ENCODE data around the gene CLRN3.

DNA sequence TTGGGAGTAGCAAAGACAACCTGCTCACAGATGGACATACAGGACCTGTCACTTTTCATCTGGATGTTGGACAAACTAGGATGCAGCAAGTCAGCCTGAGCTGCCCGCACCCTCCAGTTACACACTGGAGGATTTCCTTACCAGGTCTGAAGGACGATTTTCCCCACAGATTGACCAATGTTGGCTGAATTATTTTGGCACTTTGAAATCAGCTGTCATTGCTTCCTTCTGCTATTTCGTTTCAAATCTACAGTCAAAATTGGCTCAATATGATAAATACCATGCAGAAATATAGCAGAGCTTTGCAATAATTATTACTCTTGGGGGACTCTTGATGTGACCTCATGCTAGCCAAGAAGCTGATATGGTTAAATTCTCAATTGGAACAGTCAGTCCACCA, 2.5 kb downstream of the CLRN3 start:
- no peak for TF ChIP-seq POLR2A (IDR thresholded peaks at IDR 0.05)
- TF ChIP-seq, protein P1, sequence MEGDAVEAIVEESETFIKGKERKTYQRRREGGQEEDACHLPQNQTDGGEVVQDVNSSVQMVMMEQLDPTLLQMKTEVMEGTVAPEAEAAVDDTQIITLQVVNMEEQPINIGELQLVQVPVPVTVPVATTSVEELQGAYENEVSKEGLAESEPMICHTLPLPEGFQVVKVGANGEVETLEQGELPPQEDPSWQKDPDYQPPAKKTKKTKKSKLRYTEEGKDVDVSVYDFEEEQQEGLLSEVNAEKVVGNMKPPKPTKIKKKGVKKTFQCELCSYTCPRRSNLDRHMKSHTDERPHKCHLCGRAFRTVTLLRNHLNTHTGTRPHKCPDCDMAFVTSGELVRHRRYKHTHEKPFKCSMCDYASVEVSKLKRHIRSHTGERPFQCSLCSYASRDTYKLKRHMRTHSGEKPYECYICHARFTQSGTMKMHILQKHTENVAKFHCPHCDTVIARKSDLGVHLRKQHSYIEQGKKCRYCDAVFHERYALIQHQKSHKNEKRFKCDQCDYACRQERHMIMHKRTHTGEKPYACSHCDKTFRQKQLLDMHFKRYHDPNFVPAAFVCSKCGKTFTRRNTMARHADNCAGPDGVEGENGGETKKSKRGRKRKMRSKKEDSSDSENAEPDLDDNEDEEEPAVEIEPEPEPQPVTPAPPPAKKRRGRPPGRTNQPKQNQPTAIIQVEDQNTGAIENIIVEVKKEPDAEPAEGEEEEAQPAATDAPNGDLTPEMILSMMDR (IDR thresholded peaks at IDR 0.05), result no peak
